HPDE6-E6E7 (cell line): Measurements from ENCODE around the gene SELENBP1.
"Not testable (repeated sequence)": the region's sequence is repeated elsewhere in the genome, so short reads cannot be mapped to it uniquely, and the experiment has no call there.

ENCODE experiments used
- DNase-seq: peaks from one replicate; pipeline ENCODE4 v3.0.0; 2011; ENCODE audit warnings: missing footprints; ENCODE audit errors: extremely low spot score

The SELENBP1 gene

DNA sequence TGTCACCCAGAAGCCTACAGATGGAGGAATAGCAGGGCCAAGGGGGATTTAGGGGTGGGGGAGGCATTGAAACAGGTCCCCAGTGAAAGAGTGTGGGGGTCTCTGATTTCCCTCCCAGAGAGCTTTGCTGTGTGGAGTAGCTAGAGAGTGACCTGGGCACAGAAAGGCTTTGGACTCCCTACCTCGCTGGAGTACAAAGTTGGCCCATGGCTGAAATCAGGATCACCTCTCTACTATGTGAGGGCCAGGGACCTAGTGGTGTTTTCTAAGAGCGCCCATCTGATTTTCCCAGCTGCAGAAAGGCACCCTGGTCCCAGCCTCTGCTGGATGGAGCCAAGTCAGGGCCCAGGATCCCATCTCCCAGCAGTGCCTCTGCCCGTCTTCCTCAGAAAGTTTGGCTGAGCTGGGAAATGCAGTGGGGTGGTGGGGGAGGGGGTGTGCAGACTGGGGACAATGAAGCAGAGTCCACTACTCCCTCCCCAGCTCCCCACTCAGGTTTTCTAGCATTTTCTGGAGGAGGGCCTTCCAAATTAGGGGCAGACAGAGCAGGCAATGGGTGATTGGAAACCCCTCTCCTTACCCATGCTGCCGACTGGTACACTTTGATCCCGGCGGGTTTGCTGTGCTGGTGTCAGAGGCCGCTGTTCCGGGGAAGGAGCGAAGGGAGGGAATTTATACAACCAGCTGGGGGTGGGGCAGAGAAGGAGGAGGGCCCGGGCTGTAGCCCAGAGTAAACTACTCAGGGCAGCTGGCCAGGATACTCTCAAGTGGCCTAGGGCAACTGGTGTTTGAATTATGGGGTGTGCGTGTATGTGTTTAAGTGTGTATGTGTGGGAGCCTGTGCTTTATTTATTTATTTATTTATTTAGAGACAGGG lies at the start of gene SELENBP1:
Gene SELENBP1 (minus strand): TSS at position 648 of the 877 bp plus-strand sequence. CDS start 64 bp downstream, at position 584.
- DNase-seq = no peak

DNA sequence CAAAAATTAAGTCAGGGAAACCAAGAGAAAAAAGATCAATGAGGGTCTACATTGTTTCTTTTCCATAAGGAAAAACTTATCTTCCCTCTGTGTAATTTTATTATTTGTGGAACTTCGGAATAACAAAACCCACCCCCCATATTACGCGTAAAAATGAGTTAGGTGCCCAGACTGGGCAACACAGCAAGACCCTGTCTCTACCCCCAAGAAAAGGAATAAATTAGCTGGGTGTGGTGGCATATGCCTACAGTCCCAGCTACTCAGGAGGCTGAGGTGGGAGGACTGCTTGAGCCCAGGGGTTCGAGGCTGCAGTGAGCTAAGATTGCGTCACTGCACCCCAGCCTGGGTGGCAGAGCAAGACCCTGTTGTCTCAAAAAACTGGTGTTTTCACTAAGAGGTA lies 47.3 kb upstream of the SELENBP1 start:
- no peak for DNase-seq

DNA sequence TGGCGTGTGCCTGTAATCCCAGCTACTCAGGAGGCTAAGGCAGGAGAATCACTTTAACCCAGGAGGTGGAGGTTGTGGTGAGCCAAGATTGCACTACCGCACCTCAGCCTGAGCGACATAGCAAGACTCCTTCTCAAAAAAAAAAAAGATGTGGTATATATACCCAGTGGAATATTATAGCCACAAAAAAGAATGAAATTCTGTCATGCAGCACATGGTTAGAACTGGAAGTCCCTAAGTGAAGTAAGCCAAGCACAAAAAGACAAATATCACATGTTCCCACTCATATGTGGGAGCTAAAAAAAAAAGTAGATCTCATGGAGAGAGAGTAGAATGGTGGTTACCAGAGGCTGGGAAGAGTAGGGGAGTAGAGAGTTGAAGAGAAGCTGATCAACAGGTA lies 45.6 kb upstream of the SELENBP1 start:
- DNase-seq = no peak

DNA sequence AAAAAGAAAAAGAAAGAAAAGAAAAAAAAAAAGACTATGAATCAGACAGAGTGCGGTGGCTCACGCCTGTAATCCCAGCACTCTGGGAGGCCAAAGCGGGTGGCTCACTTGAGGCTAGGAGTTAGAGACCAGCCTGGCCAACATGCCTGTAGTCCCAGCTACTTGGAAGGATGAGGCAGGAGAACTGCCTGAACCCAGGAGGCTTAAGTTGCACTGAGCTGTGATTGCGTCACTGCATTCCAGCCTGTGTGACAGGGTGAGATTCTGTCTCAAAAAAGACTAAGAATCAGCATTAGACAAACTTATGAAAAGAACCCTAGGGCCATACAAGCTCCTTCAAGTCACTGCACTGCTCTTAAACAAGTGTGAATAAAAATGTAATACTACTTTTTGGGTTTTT lies 43.7 kb upstream of the SELENBP1 start:
- no peak for DNase-seq

DNA sequence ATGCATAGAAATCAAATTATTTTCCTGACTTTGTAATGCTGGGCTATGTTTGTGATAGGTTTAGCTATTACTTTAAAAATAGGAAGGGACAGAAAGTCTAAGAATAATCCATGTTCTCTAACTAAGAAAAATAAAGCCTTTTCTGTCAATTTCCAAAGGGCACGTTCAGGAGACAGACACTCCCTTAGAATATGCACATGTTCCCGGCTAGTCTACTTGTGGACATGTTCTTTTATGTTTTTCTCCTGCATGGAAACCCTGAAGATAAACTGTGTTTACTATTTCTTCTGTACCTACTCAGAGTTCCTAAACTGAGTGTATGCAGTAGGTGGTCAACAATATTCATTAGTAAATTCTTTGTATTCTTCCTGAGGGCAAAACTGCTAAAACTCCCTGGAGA lies 39.4 kb upstream of the SELENBP1 start:
- no peak for DNase-seq

DNA sequence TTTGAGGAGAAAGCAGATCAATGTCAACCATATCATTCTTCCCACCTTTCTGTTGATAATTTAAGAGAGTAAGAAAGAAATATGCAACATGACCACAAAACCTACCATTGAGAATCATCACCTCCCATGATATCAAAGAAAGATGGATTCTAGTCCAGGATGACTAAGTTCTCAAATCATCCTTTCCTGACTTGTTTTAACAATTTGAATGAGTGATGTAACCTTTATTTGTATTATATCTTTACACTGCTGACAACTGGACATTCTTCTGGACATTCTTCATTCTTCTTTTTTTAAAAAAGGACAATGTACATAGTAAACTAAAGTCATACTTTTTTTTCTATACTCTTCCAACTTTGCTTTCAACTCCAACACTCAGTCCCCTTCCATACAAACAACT lies 36.4 kb upstream of the SELENBP1 start:
- no peak for DNase-seq

DNA sequence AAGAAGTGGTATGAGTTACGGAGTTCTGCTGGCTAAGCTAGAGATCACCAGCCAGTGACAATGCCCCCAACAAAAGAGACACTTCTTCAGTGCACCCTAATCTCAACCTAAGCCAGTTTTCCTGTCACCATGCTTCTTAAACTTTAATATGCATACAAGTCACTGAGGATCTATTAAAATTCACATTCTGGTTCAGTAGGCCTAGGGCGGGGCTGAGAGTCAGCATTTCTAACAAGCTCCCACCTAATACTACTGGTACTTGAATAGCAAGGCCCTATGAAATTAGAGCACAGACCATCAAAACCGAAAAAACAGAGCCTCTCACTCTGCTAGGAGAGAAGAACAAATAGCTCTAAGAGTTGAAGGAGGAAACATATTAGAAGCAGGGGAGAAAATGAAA lies 34.8 kb upstream of the SELENBP1 start:
- DNase-seq = no peak

DNA sequence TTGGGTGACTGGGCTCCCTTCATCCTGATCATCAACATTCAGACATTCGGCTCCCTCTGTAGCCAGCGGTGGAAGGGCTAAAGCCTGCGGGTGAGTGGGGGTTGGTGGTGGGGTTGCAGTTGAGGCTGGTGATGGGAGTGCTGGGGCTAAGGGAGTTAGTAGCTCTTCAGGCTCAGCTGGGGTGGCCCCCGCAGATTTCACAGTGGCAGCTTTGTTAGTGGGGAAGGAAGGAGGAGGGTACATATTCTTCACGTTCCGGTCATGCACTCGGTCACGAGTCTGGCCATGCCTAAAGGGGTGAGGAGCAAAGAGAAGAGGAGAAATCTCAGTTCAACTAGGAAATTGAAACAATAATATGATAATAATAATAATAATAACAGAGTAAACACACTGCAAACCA lies 33.7 kb upstream of the SELENBP1 start:
- no peak for DNase-seq

DNA sequence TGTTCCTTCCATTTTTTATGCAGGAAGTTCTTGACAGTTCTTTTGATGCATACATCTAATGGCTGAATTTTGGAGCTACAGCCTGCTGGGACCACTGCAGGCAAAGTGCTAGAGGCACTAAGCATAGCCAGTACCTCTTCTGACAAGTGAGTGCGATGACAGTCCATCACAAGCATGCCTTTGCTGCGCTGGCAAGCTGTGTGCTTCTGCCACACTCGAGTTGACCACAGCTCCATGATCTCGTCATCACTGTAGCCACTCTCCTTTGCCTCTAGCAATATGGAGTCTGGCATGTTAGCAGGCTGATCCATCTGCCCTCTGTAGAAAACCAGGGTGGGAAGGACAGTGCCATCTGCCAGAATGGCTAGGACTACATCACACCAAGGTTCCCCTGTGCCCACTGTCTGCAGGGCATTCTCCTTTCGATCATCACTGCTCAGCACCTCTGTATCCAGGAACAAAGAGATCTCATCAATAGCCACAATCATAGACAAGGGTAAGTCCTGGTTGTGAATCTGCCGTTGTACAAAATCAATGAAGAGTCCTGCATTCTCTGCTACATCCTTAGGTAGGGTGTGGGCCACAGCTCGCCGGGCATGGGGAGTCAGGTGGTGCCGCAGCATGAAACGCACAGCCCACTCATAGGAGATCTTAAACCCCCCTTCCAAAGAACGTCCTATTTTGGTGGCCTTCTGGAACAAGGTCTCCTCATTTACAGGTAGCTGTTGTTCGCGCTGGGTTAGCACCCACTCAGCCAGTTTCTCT lies 32.9 kb upstream of the SELENBP1 start:
- no peak for DNase-seq

DNA sequence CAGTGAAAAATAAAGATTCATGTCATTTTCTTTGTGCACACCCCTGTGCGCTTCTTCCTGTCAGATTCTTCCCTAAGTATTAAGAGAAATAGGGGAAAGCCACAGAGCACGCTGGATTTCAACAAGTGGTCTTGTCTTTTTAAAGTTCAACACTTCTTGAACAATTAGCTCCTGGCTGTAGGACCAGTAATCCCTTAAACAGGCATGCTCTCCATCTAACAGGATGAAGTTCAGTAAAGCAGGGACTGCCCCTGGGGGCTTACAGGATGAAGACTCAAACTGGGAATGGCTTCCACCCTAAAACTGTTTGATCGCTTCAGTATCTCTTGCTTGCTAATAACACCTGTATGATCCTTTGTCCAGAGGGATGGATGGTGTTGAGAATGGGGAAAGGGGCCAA lies 31.1 kb upstream of the SELENBP1 start:
- DNase-seq = no peak

DNA sequence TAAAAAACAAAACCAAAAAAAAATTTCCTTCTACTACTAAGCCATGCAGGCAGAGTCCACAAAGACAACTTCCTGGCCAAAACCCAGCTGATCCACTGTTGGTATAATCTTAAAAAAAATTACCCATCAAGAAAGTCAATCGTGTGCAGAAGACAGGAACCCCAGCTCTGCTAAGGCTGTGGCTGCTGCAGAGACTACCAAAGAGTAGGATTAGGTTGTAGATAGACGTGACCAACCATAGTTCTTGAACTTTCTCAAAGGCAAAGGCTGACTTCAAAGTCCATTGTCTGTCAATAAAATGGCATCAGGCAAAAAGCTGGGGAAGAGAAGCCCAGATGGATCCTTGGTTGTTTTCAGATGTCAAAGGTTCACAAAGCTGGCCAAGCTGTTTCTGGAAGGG lies 30.3 kb upstream of the SELENBP1 start:
- DNase-seq = no peak

DNA sequence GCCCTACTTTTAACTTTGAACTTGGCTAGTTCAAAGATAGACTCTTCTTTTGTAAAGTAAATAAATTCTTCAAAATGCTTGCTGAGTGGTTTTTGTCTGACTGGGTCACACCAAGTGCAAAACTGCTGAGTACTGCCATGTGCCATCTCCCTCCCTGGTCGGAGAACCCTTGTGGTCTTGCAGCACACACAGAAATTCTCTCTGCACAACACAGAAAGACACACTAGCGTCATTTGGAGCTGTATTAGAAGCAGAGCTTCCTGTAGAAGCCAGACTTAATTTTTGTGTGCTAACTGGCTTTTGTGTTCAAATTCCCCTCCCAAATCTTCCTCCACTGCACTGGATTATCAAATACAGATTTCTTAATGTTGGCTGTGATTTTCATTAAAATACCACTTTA lies 29.4 kb upstream of the SELENBP1 start:
- DNase-seq = no peak

DNA sequence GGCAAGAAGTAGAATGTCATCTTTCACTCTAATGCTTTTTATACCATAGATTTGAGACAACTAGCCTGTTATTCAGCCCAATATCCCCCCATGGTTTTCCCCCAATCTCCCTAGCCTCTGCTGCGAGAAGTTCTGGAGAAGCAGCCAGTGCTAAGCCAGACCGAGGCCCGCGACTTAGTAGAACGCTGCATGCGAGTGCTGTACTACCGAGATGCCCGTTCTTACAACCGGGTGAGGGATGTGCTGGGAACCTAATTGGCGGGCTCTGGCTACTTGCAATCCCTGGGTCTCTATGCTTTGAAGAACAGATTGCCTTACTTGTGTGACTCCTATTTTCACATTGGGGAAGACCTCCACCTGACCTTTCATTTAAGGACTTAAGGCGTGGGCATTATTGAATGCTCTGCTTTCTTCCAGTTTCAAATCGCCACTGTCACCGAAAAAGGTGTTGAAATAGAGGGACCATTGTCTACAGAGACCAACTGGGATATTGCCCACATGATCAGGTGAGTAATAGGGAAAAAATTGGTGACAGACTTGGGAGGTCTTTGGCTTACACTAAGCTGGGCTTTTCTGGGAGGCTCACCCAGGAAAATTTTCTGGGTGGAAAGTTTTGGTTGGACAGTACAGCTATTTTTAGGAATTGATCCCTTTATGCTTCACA lies 28.8 kb upstream of the SELENBP1 start:
- no peak for DNase-seq

DNA sequence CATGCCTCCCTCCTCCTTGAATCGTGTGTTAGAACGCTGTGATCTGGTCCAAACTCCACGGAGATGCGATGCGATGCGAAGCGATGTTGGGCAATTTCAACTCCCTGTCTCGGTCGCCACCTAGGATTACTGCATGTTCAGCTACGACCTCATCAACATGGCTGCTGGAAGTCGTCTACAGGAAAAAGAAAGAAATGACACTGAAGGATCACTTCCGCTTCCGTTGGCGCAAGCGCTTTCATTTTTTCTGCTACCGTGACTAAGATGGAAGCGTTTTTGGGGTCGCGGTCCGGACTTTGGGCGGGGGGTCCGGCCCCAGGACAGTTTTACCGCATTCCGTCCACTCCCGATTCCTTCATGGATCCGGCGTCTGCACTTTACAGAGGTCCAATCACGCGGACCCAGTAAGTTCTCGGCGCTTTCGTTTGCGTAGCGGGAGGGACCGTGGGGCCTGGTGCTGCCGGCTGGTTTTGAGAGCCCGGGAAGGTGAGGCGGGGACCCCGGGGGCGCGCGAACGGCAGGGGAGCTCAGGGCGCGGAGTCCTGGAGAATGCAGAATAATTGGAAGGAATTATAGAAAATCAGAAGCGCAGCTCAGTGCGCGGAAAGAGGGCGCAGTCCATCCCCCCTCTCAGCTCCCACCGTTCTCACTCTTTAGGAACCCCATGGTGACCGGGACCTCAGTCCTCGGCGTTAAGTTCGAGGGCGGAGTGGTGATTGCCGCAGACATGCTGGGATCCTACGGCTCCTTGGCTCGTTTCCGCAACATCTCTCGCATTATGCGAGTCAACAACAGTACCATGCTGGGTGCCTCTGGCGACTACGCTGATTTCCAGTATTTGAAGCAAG lies 27.0 kb upstream of the SELENBP1 start, which contains the start of gene PSMB4:
Gene PSMB4 (plus strand): TSS at position 250 of the 848 bp plus-strand sequence. CDS start 15 bp downstream, at position 265.
- peak; percentile 88 for DNase-seq

DNA sequence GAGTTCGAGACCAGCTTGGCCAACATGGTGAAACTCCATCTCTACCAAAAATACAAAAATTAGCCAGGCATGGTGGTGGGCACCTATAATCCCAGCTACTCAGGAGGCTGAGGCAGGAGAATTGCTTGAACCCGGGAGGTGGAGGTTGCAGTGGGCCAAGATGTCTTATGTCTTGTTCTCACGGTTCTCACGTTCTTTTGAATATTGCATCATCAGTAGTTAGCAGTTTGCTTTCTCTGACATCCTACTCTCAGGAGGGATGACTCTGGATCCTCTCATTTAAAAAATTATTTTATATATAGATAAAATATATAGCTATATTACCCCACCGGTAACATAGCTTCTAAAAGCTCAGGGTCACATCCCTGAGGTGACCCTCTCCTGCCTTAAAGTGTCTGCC lies 23.8 kb upstream of the SELENBP1 start:
- DNase-seq = not testable (repeated sequence)

DNA sequence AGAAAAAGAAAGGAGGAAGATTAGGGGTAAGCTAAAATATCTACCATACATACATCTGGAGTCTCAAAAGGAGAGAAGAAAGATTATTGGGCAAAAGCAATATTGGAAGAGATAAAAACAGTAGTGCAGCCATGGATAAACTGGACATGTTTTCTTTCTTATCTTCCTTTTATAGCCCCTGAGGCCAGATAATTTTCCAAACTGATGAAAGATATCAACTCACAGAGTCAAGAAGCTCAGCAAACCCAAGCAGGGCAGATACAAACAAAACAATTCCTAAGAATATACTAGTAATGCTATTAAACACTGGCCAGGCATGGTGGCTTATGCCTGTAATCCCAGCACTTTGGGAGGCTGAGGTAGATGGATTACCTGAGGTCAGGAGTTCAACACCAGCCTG lies 21.1 kb upstream of the SELENBP1 start:
- no peak for DNase-seq

DNA sequence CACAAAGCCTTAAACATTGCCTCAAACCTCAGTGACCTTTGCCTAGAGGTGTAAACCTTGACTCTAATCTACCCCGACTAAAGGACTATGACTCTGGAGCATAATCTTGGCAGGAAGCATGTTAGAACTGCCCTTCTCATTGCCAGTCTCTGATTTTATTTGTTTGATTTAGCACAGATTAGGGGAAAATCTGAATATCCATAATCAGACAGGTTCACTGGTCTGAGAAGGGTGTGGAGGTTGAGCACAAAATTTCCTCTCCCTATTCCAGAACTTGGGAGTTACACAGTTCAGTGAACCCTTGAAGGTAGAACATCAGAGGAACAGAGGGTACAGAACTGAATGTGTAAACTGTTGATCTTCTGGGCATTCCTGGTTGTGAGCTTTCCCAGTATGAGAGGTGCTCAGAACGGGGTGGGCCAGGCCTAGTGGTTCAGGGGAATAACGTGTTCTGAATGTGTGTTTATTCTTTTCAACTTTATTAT lies 18.6 kb upstream of the SELENBP1 start:
- DNase-seq = no peak

DNA sequence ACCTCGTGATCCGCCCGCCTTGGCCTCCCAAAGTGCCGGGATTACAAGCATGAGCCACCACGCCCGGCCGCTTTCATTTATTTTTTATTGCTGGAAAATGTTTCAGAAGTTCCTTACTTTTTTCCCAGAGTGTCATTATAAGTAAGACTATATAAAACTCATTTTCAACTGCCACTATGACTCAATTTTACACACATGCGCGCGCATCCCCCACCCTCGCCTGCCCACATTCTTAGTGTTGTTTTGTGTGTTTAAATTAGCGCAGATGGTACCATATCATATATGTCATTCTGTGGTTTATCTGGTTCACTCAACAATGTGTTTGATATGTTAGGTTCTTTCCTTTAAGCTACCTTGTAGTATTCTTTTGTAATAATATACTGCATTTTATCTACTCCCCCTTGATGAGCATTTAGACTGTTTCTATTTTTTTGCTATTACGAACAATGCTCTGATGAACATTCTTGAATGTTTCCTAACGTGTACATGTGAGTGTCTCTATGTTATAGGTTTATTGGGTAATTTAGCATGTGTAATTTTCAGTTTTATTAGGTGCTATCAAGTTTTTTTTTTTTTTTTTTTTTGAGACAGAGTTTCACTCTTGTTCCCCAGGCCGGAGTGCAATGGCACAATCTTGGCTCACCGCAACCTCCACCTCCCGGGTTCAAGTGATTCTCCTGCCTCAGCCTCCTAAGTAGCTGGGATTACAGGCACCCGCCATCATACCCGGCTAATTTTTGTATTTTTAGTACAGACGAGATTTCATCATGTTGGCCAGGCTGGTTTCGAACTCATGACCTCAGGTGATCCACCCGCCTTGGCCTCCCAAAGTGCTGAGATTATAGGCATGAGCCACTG lies 17.9 kb upstream of the SELENBP1 start:
- DNase-seq = not testable (repeated sequence)

DNA sequence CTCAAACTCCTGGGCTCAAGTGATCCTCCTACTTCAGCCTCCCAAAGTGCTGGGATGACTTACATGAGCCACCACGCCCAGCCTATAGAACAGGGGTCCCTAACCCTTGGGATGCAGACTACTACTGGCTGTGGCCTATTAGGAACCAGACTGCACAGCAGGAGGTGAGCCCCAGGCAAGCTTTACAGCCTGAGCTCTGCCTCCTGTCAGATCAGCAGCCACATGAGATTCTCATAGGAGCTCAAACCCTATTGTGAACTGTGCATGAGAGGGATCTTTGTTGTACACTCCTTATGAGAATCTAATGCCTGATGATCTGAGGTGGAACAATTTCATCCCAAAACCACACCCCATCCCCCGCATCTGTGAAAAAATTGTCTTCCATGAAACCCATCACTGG lies 13.5 kb upstream of the SELENBP1 start:
- no peak for DNase-seq

DNA sequence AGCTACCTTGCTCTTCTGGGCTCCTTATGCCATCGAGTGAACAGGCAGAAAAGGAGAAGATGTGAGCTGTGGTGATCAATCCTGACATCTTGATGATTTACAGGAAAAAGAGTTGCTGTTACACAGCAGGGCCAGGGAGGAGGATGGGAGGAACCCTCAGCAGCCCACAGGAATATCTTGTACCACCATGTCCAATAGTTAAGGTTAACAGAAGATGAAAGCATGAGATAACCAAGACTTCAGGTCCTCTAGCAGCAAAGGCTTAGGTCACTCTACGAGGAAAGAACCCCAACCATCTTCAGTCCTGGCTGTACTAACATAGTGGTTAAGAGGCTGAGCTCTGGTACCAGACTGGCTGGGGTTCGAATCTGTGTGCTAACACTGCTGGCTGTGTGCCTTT lies 12.1 kb upstream of the SELENBP1 start:
- no peak for DNase-seq
